Suprapubic skin (tissue), 4 donors: ENCODE measurements around the gene MAN1C1.

Experiments
- EP300 ChIP-seq: sonication (generic); formaldehyde crosslinking; IDR thresholded peaks from one replicate; pipeline ENCODE4 v1.6.1; 2017; ENCODE audit warnings: antibody characterized with exemption
- POLR2A ChIP-seq, 2 donors: fragments of 450-650 bp; IDR thresholded peaks; one replicate each; pipeline ENCODE4 v1.6.1; 2017; ENCODE audit warnings: antibody characterized with exemption in 2 of 2, mild to moderate bottlenecking in 2 of 2, moderate library complexity in 2 of 2
- POLR2AphosphoS5 ChIP-seq, 3 donors: sonication (generic); formaldehyde crosslinking; IDR thresholded peaks; one replicate each; pipeline ENCODE4 v1.6.1; 2017; ENCODE audit warnings: antibody characterized with exemption in 3 of 3
- TF ChIP-seq, protein P1 (sequence below), 2 donors: fragments of 200-600 bp in 1 of 2; fragments of 450-650 bp in 1 of 2; sonication (generic) in 1 of 2; IDR thresholded peaks; one replicate each; pipeline ENCODE4 v1.5.1; 2016 to 2019; ENCODE audit warnings: antibody characterized with exemption in 2 of 2, mild to moderate bottlenecking in 1 of 2, moderate library complexity in 1 of 2

GRCh38 chr1:25780318-25781129 is 163.9 kb downstream of the MAN1C1 start:
- TF ChIP-seq, protein P1, sequence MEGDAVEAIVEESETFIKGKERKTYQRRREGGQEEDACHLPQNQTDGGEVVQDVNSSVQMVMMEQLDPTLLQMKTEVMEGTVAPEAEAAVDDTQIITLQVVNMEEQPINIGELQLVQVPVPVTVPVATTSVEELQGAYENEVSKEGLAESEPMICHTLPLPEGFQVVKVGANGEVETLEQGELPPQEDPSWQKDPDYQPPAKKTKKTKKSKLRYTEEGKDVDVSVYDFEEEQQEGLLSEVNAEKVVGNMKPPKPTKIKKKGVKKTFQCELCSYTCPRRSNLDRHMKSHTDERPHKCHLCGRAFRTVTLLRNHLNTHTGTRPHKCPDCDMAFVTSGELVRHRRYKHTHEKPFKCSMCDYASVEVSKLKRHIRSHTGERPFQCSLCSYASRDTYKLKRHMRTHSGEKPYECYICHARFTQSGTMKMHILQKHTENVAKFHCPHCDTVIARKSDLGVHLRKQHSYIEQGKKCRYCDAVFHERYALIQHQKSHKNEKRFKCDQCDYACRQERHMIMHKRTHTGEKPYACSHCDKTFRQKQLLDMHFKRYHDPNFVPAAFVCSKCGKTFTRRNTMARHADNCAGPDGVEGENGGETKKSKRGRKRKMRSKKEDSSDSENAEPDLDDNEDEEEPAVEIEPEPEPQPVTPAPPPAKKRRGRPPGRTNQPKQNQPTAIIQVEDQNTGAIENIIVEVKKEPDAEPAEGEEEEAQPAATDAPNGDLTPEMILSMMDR (IDR thresholded peaks at IDR 0.05), result no peak
- TF ChIP-seq POLR2AphosphoS5 (IDR thresholded peaks at IDR 0.05), result no peak
- no peak for TF ChIP-seq POLR2A (IDR thresholded peaks at IDR 0.05)
- TF ChIP-seq EP300, result no peak
